GM21381 (cell line): Measurements from ENCODE around the gene SART3.
A peak's percentile ranks its signal among the peaks of the same experiment; 100 is the strongest.

Source experiments
- ATAC-seq: cut with Tn5 transposase; IDR thresholded peaks from one replicate; pipeline ENCODE4 v1.9.1; 2021; ENCODE audit warnings: mild to moderate bottlenecking, moderate library complexity; ENCODE audit not compliant: unreplicated experiment

Gene SART3, protein sequence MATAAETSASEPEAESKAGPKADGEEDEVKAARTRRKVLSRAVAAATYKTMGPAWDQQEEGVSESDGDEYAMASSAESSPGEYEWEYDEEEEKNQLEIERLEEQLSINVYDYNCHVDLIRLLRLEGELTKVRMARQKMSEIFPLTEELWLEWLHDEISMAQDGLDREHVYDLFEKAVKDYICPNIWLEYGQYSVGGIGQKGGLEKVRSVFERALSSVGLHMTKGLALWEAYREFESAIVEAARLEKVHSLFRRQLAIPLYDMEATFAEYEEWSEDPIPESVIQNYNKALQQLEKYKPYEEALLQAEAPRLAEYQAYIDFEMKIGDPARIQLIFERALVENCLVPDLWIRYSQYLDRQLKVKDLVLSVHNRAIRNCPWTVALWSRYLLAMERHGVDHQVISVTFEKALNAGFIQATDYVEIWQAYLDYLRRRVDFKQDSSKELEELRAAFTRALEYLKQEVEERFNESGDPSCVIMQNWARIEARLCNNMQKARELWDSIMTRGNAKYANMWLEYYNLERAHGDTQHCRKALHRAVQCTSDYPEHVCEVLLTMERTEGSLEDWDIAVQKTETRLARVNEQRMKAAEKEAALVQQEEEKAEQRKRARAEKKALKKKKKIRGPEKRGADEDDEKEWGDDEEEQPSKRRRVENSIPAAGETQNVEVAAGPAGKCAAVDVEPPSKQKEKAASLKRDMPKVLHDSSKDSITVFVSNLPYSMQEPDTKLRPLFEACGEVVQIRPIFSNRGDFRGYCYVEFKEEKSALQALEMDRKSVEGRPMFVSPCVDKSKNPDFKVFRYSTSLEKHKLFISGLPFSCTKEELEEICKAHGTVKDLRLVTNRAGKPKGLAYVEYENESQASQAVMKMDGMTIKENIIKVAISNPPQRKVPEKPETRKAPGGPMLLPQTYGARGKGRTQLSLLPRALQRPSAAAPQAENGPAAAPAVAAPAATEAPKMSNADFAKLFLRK

DNA sequence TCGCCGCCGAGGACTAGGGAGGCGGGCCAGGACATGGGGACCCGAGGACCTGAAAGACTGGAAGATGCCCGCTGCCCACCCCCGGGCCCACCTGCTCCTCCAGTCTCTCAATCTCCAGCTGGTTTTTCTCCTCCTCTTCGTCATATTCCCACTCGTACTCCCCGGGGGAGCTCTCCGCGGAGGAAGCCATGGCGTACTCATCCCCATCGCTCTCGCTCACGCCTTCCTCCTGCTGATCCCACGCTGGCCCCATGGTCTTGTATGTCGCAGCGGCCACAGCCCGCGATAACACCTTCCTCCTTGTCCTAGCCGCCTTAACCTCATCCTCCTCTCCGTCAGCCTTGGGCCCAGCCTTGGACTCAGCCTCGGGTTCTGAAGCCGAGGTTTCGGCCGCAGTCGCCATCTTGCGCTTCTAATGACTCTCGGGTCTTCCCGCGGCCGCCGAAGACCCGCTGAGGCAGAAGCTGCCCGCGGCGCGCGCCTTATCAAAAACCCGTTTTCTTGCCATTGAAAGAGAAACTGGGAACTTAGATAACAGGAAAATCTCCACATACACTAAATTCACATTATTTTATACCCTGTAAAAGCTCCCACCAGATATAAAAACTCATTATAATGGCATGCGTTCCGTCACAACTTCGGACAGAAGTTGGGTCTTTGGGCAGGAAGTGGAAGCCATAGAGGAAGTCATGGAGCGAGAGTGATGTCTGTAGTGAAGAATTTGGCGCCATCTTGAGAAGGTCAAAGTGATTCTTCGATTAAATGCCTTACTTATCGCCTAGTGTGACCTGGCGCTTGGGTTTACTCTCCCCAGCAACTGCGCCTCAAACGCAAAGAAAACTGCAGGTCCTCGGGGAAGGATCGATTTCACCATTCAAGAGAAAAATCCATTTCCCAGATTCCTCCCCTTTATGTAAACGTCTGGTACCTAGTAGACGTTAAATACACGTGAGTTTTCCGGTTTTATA lies at the start of gene SART3:
SART3 (minus strand) TSS at position 422 of the 968 bp plus-strand sequence; CDS start at position 403, 19 bp downstream.
- ATAC-seq: peak; percentile 37

DNA sequence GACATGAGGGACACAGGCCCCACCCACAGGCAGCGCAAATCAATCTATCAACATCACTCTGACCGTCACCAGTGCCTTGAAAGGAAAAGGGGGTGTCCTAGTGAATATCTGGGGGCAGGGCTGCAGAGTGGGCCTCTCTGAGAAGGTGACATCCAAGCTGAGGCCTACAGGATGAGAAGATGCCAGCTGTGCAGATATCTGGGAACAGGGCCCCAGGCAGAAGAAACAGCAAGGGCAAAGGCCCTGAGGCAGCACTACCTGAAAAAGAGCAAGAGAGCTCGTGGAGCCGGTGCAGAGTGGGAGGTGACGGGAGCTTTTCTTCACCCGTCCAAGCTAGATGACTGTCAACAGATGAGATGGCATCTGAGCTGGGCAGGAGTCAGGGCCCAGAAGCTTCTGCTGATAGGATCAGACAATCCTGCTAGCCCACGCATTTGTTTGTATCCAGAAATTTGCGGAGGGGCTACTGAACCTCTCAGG lies 49.4 kb upstream of the SART3 start:
- ATAC-seq: no peak

- no peak for ATAC-seq
Measured at GRCh38 chr12:108609537-108610335, 48.8 kb upstream of the SART3 start.

- no peak for ATAC-seq
Measured at GRCh38 chr12:108608616-108609015, 47.6 kb upstream of the SART3 start.

- no peak for ATAC-seq
Measured at GRCh38 chr12:108607981-108608600, 47.1 kb upstream of the SART3 start.

GRCh38 chr12:108606492-108606891 lies 45.5 kb upstream of the SART3 start:
- ATAC-seq: no peak

- ATAC-seq: no peak
Measured at GRCh38 chr12:108605690-108606406, 44.9 kb upstream of the SART3 start.

DNA sequence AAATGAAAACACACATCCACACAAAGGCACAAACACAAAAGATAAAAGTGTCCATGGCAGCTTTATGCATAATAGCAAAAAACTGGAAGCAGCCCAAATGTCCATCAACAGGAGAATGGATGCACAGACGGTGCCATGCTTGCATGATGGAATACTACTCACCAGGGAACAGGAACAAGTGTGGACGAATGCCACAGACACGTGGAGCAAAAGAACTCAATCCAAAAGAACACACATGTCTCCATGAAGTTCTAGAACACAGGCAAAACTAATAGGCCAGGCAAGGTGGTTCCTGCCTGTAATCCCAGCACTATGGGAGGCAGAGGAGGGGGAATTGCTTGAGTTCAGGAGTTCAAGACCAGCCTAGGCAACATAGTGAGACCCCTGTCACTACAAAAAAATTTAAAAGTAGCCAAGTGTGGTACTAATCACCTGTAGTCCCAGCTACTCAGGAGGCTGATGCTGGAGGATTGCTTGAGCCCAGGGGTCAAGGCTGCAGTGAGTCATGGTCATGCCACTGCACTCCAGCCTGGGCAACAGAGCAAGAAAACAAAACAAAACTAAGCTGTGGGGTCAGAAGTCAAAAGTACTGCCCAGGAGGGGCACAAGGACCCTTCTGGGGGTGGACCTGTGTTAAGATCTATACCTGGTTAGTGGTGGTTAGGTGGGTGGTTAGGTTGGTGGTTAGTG lies 44.2 kb upstream of the SART3 start:
- ATAC-seq: no peak

DNA sequence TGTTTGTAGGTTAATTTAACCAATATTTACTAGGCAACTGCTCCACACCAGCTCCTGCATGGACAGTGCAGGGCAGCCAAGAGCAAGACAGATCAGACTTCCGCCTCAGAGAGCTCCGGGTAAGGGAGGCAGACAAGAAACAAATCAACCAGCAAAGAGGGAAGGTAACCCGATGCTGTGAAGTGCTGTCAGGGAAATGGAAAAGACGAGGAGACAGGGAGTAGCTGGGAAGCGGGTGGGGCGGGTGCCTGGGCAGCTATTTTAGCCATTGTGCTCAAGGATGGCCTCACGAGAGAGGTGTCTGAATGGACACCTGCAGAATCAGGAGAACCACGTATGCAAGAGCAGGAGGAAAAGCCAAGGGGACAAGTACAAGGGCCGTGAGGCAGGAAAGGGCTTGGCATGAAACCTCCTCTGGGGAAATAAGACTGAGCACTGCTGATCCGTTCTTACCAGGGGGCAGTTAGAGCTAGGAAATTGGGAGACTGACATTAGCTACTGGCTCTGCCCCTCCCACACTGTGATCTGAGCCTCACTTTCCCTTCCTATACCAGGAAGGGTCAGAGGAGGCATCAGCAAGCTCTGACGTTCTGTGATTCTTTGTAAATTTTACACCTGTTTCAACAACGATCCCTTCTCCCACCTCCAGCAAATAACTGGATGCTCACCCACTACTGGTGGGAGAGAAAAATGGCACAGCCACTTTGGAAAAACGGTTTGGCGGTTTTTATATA lies 43.4 kb upstream of the SART3 start:
- ATAC-seq: no peak

- ATAC-seq: no peak
Measured at GRCh38 chr12:108603743-108604142, 42.8 kb upstream of the SART3 start.

- ATAC-seq: no peak
Measured at GRCh38 chr12:108602976-108603704, 42.2 kb upstream of the SART3 start.

- no peak for ATAC-seq
Measured at GRCh38 chr12:108602209-108602705, 41.3 kb upstream of the SART3 start.

- ATAC-seq: no peak
Measured at GRCh38 chr12:108600702-108601007, 39.7 kb upstream of the SART3 start.

DNA sequence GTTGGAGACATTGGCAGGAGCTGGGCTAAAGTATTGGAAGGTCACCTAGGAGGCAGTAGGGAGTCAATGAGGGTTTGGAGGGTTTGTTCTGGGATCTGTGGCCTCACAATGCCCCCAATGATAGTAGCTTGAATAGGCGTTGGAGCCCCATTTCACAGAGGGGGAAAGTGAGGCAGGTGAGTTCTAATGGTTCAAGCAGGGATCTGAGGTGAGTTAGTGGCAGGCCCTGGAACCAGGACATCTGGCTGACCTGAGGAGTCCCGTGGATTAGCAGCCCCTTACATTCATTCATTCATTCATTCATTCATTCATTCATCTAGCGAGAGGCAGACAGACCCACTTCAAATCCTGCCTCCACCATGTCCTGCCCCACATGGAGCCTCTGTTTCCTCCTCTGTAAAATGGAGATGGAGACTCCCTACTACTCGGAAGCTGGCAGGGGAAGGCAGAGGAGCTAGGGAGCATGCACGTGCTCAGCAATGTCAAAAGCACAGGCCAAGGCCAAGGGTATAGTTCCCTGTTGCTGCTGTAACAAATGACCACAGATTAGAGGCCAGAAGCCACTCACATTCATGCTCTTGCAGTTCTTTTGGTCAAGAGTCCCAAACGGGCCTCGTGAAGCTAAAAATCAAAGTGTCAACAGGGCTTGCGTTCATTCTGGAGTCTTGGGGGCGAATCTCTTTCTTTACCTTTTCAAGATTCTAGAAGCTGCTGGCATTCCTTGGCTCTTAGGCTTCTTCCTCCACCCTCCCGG lies 39.2 kb upstream of the SART3 start:
- no peak for ATAC-seq

GRCh38 chr12:108599541-108599940 lies 38.6 kb upstream of the SART3 start:
- no peak for ATAC-seq
